M059J (cell line): Measurements from ENCODE around the gene KLF3. TPM values are rescaled to one million over a fixed set of nuclear protein-coding genes. Genes with fewer than 3 reads are reported as not detected.
A peak's percentile ranks its signal among the peaks of the same experiment; 100 is the strongest.

Source experiments
- DNase-seq: peaks from one replicate; pipeline ENCODE4 v3.0.0-alpha.2; 2012; ENCODE audit warnings: low read depth
- total RNA-seq: library from RNA; depleted of rRNA; stranded (reverse); fragments of >200 nt; shearing (Covaris generic); gene quantifications from 2 replicates; pipeline ENCODE4 v1.2.3, GENCODE V29; 2014

Gene KLF3
- total RNA-seq, 1 experiment from 2014 or later, result 11.4 TPM

DNA sequence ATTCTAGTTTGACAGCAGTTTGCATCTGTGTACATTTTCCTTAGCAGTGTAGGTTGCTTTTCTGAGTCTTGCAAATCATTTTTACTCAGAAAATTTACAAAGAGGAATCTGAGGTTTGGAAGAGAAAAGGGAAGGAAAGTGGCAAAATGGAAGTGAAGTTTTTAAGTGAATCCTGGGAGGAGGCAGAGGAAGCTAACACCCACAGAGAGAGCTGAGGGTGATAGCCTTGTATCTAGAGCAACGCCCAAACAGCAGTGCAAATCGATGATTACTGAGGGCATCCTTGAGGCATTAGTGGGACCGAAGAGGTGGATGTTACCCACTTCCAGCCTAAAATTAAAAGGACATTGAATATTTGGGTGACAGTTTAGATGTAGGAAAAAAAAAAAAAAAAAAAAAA lies 31.8 kb downstream of the KLF3 start:
- no peak for DNase-seq

DNA sequence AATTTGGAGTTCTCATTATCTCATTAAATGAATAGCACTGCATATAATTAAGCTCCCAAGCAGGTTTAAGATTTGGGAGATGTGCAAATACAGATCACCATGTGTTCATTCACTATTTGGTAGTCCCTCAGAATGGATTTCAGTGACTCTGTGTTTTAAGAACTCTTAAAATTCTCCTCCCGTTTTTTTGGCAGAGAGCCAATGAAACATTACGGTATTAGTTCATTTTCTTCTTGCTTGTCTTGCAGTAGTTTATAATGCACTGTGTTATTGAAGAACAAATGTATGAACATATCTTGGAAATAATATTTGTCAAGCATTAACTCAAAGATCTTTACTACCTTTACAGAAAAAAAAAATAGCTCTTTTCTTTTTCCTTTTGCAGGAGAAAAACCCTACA lies 32.7 kb downstream of the KLF3 start:
- no peak for DNase-seq

DNA sequence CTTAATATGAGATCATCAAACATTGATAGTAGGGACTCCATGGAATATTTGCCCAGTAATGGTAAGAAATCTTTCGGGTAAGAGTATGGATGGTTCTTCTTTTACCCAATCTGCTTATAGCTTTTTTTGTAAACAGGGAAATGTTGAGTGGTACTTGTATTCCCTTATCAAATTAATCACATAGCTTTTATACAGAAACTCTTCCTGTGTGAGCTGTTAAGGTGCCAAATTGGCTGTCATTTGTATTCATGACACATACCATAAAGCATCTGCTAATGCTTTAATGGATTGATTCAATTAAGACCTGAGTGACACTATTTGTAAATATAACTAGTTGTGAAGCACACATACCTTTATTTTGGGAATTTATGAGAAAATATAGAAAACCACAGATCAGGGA lies 34.2 kb downstream of the KLF3 start:
- DNase-seq, result no peak

DNA sequence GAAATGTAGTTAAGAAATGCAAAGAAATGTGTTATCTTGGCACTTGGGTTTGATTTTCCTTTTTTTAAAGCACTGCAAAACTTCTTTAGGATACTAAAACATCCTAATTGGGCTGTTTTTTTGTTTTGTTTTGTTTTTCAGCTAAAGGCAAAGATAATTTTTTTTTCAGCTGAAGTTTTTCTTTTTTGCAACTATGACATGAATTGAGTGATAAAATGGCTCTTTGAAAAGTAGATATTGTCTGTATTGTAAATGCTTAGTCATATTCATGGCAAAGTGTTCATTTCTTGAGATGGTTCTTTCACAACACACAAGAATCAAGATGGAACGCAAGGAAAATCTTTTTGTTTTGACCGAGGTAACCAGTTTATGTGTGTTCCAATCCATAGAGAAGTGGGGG lies 35.1 kb downstream of the KLF3 start:
- no peak for DNase-seq

DNA sequence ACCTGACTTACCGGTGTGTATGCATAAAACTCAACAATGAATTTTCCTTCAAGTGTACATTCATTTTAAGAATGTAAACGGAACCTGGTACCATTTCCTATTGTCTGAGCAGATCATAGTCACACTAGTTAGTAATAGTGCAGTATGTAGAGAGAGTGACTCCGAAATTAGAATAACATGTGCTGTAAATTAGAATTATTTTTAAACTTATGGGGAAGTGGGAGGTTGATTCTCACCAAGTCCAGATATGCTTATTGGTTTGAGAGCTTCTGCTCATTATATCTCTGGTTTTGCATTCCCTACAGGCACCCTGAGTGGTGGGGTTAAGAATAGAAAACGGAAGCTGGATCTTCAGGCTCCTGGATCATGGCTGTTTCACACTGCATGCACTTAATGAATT lies 39.6 kb downstream of the KLF3 start:
- no peak for DNase-seq

DNA sequence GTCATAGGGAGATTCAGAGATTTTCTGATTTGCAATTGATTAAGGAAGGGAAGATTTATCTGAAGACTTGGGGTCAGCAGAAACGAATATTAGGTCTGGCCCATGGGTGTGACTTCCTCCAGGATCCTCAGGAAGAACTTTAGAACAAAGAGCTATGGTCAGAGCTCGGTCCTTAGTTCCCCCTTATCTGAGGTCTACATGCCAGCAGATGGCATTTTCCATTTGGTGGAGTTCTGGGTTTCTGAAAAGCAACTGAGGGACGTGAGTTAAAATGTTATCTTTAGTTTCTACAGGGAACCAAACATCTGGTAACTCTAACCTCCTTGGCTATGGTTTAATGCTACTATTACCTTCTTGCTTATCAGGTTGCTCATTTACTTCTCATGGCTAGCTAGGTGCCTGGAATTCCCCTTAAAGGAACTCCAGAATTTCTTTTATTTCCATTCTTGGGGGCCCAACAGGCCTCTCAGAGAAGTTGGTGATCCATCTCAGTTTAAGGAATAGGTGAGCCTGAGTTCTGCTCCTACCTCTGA lies 40.7 kb downstream of the KLF3 start:
- DNase-seq, result no peak

DNA sequence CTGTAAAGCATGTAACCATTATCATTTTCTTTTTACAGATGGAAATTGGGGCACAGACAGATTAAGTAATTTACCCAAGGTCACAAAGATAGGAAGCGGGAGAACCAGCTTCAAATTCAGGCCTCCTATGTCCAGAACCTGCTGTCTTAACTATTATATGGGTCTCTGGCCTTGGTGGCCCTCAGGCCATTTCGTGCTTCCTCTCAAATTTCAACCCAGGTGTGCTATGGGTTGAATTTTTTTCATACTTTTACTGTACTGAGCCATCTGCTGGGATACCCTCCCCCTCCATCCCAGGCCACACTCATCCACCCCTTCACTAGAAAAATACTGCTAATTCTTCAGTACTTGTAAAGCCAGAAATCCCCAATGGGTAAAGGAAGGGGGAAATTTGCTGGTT lies 42.3 kb downstream of the KLF3 start:
- DNase-seq, result no peak

DNA sequence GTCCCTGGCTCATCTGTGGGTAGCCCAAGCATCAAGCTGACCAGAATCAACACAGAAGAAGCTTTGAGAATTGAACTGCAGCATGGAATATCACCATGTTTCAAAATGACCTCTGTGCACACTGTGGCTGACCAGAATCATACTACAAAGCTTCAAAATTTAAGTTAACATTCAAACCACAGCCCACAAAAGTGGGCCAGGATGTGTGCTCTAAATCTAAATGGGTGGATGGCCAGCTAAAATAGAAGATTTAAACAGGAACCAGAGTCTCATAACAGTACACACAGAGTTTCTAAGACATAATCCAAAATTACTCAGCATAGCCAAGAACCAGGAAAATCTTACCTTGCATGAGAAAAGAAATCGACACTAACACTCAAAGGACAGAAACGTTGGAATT lies 46.1 kb downstream of the KLF3 start:
- DNase-seq, result no peak

DNA sequence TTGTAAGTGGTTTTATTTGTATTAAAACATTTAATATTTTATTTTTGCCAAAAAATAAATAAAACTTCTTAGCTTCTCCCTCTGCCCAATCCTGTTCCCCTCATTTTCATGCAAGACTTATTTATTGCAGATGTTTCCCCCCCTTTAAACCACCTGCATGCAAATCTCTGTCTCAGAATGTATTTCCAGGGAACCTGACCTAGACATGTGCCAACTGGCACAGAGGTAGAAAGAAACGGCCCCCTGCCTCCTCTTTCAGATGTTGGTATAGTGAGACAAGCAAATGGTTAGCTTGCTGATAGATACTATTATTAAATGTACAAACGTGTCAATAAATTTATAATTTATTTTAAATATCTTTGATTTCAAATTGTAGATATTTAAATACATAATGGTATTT lies 47.1 kb downstream of the KLF3 start:
- no peak for DNase-seq

DNA sequence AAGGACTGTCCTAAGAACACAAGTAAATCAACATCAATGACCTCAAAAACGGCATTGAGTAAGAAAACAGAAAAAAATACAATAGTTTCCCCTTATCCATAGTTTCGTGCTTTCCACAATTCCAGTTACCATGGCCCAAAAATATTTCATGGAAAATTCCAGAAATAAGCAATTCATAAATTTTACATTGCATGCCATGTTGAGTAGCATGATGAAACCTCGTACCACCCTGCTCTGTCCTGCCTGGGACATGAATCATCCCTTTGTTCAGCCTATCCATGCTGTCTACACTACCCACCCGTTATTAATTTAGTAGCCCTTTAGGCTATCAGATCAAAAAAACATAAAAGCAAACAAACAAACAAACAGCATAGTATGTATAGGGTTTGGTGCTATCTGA lies 51.1 kb downstream of the KLF3 start:
- DNase-seq, result no peak

DNA sequence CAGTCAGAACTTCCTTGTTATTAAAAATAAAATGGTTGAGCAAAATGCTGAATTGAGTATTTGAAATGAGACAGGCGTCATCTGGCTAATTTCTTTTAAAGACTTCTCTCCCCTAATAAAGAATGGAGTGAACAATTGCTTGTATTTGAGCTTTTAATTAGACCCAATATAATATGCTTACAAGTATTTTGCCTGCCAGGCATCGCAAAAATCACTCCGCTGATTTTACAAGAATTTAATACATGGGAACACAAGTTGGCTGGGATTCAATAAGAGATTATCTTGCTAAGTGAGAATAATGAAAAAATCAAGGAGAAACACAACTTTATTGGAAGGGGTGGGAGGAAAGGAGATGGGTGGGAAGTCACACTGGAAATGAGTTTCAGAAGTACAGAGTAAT lies 52.3 kb downstream of the KLF3 start:
- no peak for DNase-seq

DNA sequence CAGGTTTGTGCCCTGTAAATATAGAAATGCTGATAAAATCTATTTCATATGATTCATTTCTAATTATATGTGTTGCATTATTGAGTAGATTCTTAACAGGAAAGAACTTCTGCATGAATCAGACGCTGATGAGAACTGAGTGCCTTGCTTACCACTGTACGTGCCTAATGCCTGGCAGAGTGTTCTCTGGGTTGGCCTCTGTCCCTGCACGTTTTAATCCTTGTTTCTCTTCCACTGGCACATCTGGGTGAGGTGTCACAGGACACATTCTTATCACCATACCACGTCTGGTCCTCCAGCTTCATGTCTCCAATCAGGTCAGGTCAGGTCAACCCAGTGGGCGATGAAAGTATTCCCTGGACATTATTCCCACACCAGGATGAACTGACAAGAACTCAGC lies 53.6 kb downstream of the KLF3 start:
- DNase-seq, result no peak

DNA sequence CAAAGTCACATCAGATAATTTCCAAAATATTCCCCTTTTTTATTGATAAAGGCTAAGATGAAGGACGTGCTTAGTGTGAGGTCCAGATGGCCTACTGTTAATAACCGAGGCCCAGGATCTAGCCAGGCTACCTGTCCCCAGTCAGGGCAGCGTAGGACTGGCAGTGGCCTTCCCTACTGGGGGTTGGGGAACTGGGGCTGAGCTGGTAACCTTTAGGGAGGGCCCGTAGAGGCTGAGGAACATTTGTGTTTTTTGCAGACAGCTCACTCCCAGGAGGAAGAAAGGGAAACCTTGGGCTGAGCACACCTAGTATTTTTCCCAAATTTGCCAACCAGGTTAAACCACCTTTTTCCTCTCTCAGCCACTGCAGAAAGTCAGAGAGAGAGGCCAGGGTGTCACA lies 59.1 kb downstream of the KLF3 start:
- DNase-seq, result no peak

DNA sequence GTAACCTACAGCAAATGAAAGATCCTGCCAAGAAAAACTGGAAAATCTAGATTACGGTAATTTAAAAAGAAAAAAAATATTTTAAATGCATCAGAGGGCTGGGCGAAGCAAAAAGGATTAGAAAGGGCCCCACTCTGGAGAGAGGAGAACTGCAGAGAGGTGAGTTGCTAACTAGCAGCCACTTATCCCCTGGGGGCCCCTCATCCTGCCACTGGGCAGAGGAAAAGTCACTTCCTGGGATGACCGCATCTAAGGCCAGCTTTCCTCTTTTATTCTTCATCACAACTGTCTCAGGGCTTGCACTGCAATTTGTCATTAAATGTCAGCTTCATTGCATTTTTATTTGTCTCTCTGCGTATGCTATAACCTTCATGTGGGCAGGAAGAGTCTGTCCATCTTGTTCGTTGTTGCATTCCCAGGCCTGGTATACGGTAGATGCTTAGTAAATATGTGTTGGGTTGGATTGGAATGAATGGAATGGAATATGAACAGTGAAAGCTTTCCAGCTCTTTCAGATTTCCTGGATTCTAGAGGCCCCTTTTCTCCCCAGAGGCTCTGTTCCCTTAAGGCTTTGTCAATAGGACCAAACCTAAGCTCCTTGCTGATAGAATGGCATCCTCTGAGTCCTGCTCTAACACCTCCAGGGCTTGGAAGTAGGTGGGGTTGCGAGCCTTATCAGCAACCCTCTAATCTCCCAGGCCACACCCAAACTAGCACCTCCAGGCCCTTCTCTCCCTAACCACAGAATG lies 59.9 kb downstream of the KLF3 start:
- peak; percentile 35 for DNase-seq

DNA sequence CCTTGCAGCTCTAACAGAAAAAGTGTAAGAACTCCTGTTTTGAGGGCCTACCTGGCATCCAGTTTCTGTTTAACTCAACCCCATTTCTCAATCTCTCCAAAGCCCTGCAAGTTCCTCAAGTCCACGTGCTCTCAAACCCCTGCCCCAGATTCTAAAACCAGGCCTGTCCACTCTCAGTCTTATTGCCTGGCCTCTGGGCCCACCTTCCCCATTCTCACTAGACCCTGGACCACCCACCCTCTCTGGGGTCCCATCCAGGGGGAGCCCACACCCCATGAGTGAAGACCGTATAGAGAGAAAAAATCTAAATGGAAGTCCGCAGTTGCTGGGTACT lies 60.4 kb downstream of the KLF3 start:
- no peak for DNase-seq

DNA sequence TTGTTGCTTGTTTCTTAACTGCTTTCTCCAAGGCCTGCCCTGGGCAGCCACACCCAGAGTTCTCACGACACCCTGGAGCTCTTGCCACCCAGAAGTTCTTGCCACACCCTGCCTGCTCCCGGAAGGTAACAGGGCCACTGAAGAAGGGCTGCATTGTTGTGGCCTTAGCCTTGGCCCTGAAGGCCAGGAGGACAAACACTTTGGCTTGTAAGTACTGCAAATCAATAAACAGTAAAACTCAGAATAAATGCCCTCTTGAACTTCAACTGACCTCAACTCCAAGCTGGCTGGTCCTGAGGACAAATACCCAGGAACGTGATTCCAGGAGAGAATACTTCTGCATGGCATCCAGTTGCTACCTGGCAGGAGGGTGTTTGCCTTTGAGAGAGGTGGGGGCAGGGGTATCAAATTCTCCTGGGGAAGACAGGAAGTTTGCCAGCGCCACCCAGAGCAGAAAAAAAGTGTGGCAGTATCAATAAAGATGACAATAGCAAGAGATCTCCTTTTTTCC lies 64.7 kb downstream of the KLF3 start:
- DNase-seq, result no peak

DNA sequence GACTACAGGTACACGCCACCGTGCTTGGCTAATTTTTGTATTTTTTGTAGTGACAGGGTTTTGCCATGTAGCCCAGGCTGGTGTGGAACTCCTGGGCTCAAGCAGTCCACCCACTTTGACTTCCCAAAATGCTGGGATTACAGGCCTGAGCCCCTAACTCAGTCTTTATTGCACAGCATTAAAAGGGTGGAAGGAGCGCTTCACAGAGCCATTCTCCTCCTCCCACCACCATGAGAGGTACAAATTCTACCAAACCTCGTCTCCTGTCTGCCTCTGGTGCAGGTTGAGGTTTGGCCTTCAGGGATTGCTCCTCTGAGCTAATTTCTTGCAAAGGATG lies 66.5 kb downstream of the KLF3 start:
- no peak for DNase-seq

DNA sequence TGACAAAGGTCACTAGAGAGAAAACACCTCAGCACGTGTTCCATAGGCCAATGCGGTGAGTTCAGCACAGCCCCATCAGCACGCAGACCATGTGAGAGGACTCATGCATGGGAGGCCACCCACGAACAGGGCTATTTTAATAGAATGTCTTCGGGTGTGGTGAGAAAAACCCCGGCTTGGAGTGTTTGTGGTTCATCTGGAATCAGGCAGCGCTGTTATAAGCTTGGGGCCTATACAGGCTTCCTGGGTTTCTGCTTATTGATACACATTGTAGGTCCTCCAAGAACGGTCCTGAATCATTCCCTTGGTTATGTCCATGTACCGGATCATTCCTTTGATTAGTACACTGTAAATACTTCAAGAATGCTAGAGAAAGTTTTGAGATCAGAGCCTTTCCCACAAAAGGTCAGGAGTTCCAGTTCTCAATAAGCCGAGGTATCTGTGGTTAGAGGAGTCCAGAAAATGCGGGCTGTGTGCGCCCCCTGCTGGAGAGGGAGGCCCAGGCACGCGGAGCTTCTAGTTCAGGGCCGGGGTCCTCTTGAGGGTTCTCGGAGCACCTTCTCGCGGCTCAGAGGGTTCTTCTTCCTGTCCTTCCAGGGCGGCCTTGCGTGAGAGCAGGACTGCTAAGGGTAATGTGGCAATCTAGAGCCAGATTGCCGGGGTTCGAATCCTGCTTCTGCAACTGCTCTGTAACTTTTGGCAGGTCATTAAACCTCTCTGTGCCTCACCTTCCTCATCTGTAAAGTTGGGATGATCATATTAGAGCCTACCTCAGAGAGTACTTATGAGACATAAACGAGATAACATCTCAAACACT lies 67.0 kb downstream of the KLF3 start:
- peak; percentile 83 for DNase-seq

DNA sequence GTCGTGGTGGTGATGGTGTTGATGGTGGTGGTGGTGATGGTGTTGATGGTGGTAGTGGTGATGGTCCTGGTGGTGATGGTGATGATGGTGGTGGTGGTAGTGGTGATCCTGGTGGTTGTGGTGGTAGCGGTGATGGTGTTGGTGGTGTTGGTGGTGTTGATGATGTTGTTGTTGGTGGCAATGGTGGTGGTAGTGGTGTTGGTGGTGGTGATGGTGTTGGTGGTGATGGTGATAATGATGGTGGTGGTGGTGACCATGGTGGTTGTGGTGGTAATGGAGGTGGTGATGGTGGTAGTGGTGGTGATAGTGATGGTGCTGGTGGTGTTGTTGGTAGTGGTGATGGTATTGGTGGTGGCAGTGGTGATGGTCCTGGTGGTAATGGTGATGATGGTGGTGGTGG lies 69.7 kb downstream of the KLF3 start:
- DNase-seq, result no peak

DNA sequence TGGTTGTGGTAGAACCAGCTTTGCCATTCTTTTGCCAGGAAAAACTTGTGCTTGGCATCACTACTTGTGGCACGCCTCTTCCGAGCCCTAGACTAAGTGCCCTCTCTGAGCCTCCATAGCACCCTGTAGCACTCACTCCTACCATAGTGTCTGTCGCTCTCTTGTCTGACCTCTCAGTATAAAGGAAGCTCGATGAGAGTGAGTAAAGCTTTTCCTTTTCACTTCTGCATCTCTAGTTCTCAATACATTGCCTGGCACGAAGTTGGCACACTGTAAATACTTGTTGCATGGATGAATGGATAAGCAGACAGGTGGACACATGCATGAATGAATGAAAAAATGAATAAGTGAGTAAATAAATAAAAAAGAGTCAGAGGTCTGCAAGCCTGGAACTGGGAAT lies 70.4 kb downstream of the KLF3 start:
- no peak for DNase-seq

DNA sequence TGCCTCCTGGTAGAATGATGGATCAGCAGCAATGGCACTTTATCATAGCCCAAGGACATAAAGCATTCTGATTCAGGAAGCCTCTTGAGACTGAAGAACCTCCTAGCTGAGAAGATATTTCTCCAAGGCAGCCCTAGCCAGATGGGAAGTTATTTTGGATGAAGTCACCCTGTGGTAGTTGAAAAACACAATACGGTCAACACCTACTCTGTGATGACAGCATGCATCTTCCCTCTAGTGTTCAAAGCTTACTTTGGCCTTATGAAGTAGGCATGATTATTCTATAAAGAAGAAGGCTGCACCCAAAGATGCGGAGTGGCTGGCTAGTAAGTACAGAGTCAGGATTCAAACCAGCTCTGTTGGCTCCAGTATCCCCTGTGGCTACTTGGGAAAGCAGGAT lies 70.9 kb downstream of the KLF3 start:
- DNase-seq, result no peak

DNA sequence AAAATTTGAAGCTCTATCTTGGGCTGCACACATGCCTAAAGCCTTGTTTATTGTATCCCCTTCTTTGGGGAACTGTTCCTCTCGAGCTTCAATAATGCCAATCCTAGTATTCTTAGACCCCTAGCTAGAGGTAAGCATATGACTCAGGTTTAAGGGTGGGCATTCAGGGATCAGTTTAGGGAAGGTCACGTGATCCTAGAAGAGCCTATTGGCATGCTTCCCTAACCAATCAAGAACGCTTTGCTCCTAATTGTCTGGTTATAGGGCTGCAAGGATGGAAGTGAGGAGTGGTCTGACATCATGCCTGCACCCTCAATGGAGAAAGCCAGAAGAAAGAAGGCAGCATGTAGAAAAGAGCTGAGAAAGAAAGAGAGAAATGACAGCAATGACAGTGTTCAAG lies 71.9 kb downstream of the KLF3 start:
- no peak for DNase-seq
